Measurements from ENCODE around the gene TMEM184C. TPM values are rescaled to one million over a fixed set of nuclear protein-coding genes. Genes with fewer than 3 reads are reported as not detected.
A peak's percentile ranks its signal among the peaks of the same experiment; 100 is the strongest.

TMEM184C gene
- total RNA-seq (10 to 100 TPM; 22.7 to 33.9 TPM), polyA plus RNA-seq (ENCODE audit: insufficient read depth, low read depth, low replicate concordance) (33.4 TPM)
- long read RNA-seq, donor 1, full-length matches to known transcripts, result 8 of 69 reads
- long read RNA-seq, donor 1, partial matches to known transcripts, result 61 of 69 reads
- long read RNA-seq, donor 1, other reads (novel, unspliced or antisense), result 0 of 69 reads
- long read RNA-seq, donor 2, full-length matches to known transcripts, result 6 of 6 reads
- long read RNA-seq, donor 2, partial matches to known transcripts, result 0 of 6 reads
- long read RNA-seq, donor 2, other reads (novel, unspliced or antisense), result 0 of 6 reads

- no peaks in the 10 kb centered on the region for H3K9me3 ChIP-seq
- no peak for TF ChIP-seq CTCF (IDR thresholded peaks at IDR 0.05)
- TF ChIP-seq POLR2A (IDR thresholded peaks at IDR 0.05), result peak; percentile 31
- WGBS, 2 donors, result 0 to 1% methylated on average over 16 to 37 of the region's 37 CpGs
- H3K27me3 ChIP-seq, result no peaks in the 10 kb centered on the region
- peak within 1 kb of the TSS; percentile 57 to 84 for H3K27ac ChIP-seq
- peak; percentile 99 for DNase-seq
- no peaks in the 10 kb centered on the region for H3K36me3 ChIP-seq (ENCODE audit: low read depth, missing control alignments)
- peaks cover 25% of the 10 kb centered on the region for H3K4me1 ChIP-seq
- intact Hi-C loops (cut with DNase I; ENCODE audit: low total_unique reads), result no loop called here
- H3K4me3 ChIP-seq, result peak within 1 kb of the TSS; percentile 85 to 90
Measured at GRCh38 chr4:147617173-147617840, at the start of gene TMEM184C. TSS of gene TMEM184C (plus strand) at chr4:147617397. CDS start at chr4:147617957, 560 bp downstream.

GRCh38 chr4:147570616-147571015 lies 46.6 kb upstream of the TMEM184C start:
- no peak overlapping the region for H3K27ac ChIP-seq
- DNase-seq, result no peak
- intact Hi-C loops (cut with DNase I; ENCODE audit: low total_unique reads), result no loop called here
- no peaks in the 10 kb centered on the region for H3K27me3 ChIP-seq
- 48 to 54% methylated on average over 4 of the region's 4 CpGs for WGBS, 2 donors
- H3K4me1 ChIP-seq, result no peaks in the 10 kb centered on the region
- TF ChIP-seq POLR2A (IDR thresholded peaks at IDR 0.05) (no peak), CTCF (IDR thresholded peaks at IDR 0.05) (no peak)
- no peaks in the 10 kb centered on the region for H3K36me3 ChIP-seq (ENCODE audit: low read depth, missing control alignments)
- H3K9me3 ChIP-seq, result no peaks in the 10 kb centered on the region
- H3K4me3 ChIP-seq, result no peak overlapping the region

- 78 to 83% methylated on average over 5 of the region's 5 CpGs for WGBS, 2 donors
- Histone ChIP-seq H3K27ac (no peak overlapping the region), H3K36me3 (ENCODE audit: low read depth, missing control alignments) (no peaks in the 10 kb centered on the region), H3K4me3 (no peak overlapping the region), H3K27me3 (no peaks in the 10 kb centered on the region), H3K9me3 (no peaks in the 10 kb centered on the region), H3K4me1 (no peaks in the 10 kb centered on the region)
- TF ChIP-seq CTCF (IDR thresholded peaks at IDR 0.05) (no peak), POLR2A (IDR thresholded peaks at IDR 0.05) (no peak)
- intact Hi-C loops (cut with DNase I; ENCODE audit: low total_unique reads), result no loop called here
- DNase-seq, result no peak
Measured at GRCh38 chr4:147571036-147571770, 46.0 kb upstream of the TMEM184C start.

- Histone ChIP-seq H3K36me3 (ENCODE audit: low read depth, missing control alignments) (no peaks in the 10 kb centered on the region), H3K4me1 (no peaks in the 10 kb centered on the region), H3K9me3 (no peaks in the 10 kb centered on the region), H3K27ac (no peak overlapping the region), H3K27me3 (no peaks in the 10 kb centered on the region), H3K4me3 (no peak overlapping the region)
- no peak for DNase-seq
- WGBS, 2 donors, result 96% methylated on average over 3 of the region's 3 CpGs
- intact Hi-C loops (cut with DNase I; ENCODE audit: low total_unique reads), result no loop called here
- TF ChIP-seq CTCF (IDR thresholded peaks at IDR 0.05) (no peak), POLR2A (IDR thresholded peaks at IDR 0.05) (no peak)
Measured at GRCh38 chr4:147576084-147576483, 41.1 kb upstream of the TMEM184C start.
